Measurements from ENCODE around the gene ELF2. TPM values are rescaled to one million over a fixed set of nuclear protein-coding genes. Genes with fewer than 3 reads are reported as not detected.

Gene ELF2
- total and polyA plus RNA-seq, 2 experiments from 2014 or later = 38.2 to 48.8 TPM

GRCh38 chr4:139036885-139037284, 140.1 kb downstream of the ELF2 start:
- H3K27ac ChIP-seq (ENCODE audit: low read depth) = no peak overlapping the region
- no peak overlapping the region for H3K4me3 ChIP-seq
- TF ChIP-seq REST (IDR thresholded peaks at IDR 0.05; ENCODE audit: unreplicated experiment) (no peak), JUNB (IDR thresholded peaks at IDR 0.05; ENCODE audit: unreplicated experiment) (no peak), ZNF331 (CRISPR knock-in tag; IDR thresholded peaks at IDR 0.05; ENCODE audit: low read depth) (no peak)
- Mint-ChIP-seq H3K4me3 (no peak overlapping the region), H3K27ac (no peak overlapping the region), H3K4me1 (peaks cover 25% of the 10 kb centered on the region), H3K27me3 (ENCODE audit: insufficient read depth, low read depth, poor library complexity) (no peaks in the 10 kb centered on the region), H3K36me3 (ENCODE audit: low read depth) (peaks cover 25% of the 10 kb centered on the region), H3K9me3 (no peaks in the 10 kb centered on the region)
- H3K79me2 ChIP-seq (replicated peaks; ENCODE audit: insufficient read depth) = peaks cover 100% of the 10 kb centered on the region
- ATAC-seq (no peak), DNase-seq (ENCODE audit: low spot score) (no peak)
- no peaks in the 10 kb centered on the region for H3K9me2 ChIP-seq (ENCODE audit: insufficient read depth)
- no peaks in the 10 kb centered on the region for H3K27me3 ChIP-seq (ENCODE audit: insufficient read depth)
- no peak overlapping the region for H3K4me2 ChIP-seq
- 0 out of 2 replicates have a peak, but pooled peaks cover 7% of the 10 kb centered on the region for H3K36me3 ChIP-seq (ENCODE audit: insufficient read depth)
- peaks cover 3% of the 10 kb centered on the region; the same call in 1 of the 2 replicates for H3F3A ChIP-seq (replicated peaks; ENCODE audit: low read depth)
- no peak overlapping the region for H2AFZ ChIP-seq
- H3K4me1 ChIP-seq (ENCODE audit: insufficient read depth) = peaks cover 32% of the 10 kb centered on the region
- peaks cover 79% of the 10 kb centered on the region for H4K20me1 ChIP-seq (replicated peaks; ENCODE audit: insufficient read depth)

- peaks cover 24% of the 10 kb centered on the region for H3K4me1 Mint-ChIP-seq
- Histone ChIP-seq H3F3A (replicated peaks; ENCODE audit: low read depth) (0 out of 2 replicates have a peak, but pooled peaks cover 3% of the 10 kb centered on the region), H3K27ac (ENCODE audit: low read depth) (no peak overlapping the region), H3K27me3 (ENCODE audit: insufficient read depth) (no peaks in the 10 kb centered on the region), H3K36me3 (ENCODE audit: insufficient read depth) (0 out of 2 replicates have a peak, but pooled peaks cover 7% of the 10 kb centered on the region), H3K9me2 (ENCODE audit: insufficient read depth) (no peaks in the 10 kb centered on the region), H3K79me2 (replicated peaks; ENCODE audit: insufficient read depth) (peaks cover 100% of the 10 kb centered on the region), H3K4me3 (no peak overlapping the region), H3K4me2 (no peak overlapping the region), H2AFZ (no peak overlapping the region), H4K20me1 (replicated peaks; ENCODE audit: insufficient read depth) (peaks cover 85% of the 10 kb centered on the region), H3K4me1 (ENCODE audit: insufficient read depth) (peaks cover 34% of the 10 kb centered on the region)
- H3K27ac Mint-ChIP-seq = no peak overlapping the region
- no peak for ATAC-seq
- no peaks in the 10 kb centered on the region for H3K27me3 Mint-ChIP-seq (ENCODE audit: insufficient read depth, low read depth, poor library complexity)
- no peak overlapping the region for H3K4me3 Mint-ChIP-seq
- H3K9me3 Mint-ChIP-seq = no peaks in the 10 kb centered on the region
- no peak for DNase-seq (ENCODE audit: low spot score)
- H3K36me3 Mint-ChIP-seq (ENCODE audit: low read depth) = peaks cover 28% of the 10 kb centered on the region
- TF ChIP-seq JUNB (IDR thresholded peaks at IDR 0.05; ENCODE audit: unreplicated experiment) (no peak), EZH2 (IDR thresholded peaks at IDR 0.05; ENCODE audit: low read depth, unreplicated experiment) (no peak), STAT1 (IDR thresholded peaks at IDR 0.05; ENCODE audit: unreplicated experiment) (no peak), ZNF331 (CRISPR knock-in tag; IDR thresholded peaks at IDR 0.05; ENCODE audit: low read depth) (no peak), CREB1 (CRISPR knock-in tag; IDR thresholded peaks at IDR 0.05; ENCODE audit: low read depth) (no peak), CTCF (conservative IDR thresholded peaks at IDR 0.05; ENCODE audit: low read depth in 2 of 2) (no peak), EZH2phosphoT487 (IDR thresholded peaks at IDR 0.05; ENCODE audit: unreplicated experiment) (no peak), ZNF114 (CRISPR knock-in tag; IDR thresholded peaks at IDR 0.05) (no peak), ETS1 (IDR thresholded peaks at IDR 0.05) (no peak), POLR2AphosphoS5 (IDR thresholded peaks at IDR 0.05; ENCODE audit: low read depth) (no peak)
These were observed 141.4 kb downstream of the ELF2 start for GRCh38 chr4:139035650-139036049.
